ENCODE measurements around the gene IL4R.

DNA sequence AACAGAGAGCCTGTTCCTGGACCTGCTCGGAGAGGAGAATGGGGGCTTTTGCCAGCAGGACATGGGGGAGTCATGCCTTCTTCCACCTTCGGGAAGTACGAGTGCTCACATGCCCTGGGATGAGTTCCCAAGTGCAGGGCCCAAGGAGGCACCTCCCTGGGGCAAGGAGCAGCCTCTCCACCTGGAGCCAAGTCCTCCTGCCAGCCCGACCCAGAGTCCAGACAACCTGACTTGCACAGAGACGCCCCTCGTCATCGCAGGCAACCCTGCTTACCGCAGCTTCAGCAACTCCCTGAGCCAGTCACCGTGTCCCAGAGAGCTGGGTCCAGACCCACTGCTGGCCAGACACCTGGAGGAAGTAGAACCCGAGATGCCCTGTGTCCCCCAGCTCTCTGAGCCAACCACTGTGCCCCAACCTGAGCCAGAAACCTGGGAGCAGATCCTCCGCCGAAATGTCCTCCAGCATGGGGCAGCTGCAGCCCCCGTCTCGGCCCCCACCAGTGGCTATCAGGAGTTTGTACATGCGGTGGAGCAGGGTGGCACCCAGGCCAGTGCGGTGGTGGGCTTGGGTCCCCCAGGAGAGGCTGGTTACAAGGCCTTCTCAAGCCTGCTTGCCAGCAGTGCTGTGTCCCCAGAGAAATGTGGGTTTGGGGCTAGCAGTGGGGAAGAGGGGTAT is 48.9 kb downstream of the IL4R start:
- TF ChIP-seq, protein P1, sequence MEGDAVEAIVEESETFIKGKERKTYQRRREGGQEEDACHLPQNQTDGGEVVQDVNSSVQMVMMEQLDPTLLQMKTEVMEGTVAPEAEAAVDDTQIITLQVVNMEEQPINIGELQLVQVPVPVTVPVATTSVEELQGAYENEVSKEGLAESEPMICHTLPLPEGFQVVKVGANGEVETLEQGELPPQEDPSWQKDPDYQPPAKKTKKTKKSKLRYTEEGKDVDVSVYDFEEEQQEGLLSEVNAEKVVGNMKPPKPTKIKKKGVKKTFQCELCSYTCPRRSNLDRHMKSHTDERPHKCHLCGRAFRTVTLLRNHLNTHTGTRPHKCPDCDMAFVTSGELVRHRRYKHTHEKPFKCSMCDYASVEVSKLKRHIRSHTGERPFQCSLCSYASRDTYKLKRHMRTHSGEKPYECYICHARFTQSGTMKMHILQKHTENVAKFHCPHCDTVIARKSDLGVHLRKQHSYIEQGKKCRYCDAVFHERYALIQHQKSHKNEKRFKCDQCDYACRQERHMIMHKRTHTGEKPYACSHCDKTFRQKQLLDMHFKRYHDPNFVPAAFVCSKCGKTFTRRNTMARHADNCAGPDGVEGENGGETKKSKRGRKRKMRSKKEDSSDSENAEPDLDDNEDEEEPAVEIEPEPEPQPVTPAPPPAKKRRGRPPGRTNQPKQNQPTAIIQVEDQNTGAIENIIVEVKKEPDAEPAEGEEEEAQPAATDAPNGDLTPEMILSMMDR (IDR thresholded peaks at IDR 0.05) = no peak
- no peak for TF ChIP-seq EZH2 (IDR thresholded peaks at IDR 0.05)
